ENCODE results near the gene KIAA0319L.

KIAA0319L gene

GRCh38 chr1:35536556-35537162 is 20.5 kb downstream of the KIAA0319L start:
- DNase-seq = no peak

- DNase-seq = no peak
Measured at GRCh38 chr1:35535243-35535642, 22.0 kb downstream of the KIAA0319L start.

- DNase-seq = no peak
Measured at GRCh38 chr1:35533586-35533985, 23.6 kb downstream of the KIAA0319L start.

GRCh38 chr1:35532497-35533223 is 24.5 kb downstream of the KIAA0319L start:
- no peak for DNase-seq

- no peak for DNase-seq
Measured at GRCh38 chr1:35531368-35531767, 25.8 kb downstream of the KIAA0319L start.

- no peak for DNase-seq
Measured at GRCh38 chr1:35530946-35531345, 26.3 kb downstream of the KIAA0319L start.

- DNase-seq = no peak
Measured at GRCh38 chr1:35530168-35530567, 27.0 kb downstream of the KIAA0319L start.

- DNase-seq = no peak
Measured at GRCh38 chr1:35524106-35524505, 33.1 kb downstream of the KIAA0319L start.

GRCh38 chr1:35519432-35519831 is 37.8 kb downstream of the KIAA0319L start:
- DNase-seq = no peak

- no peak for DNase-seq
Measured at GRCh38 chr1:35518183-35518582, 39.0 kb downstream of the KIAA0319L start.

GRCh38 chr1:35511305-35511704 is 45.9 kb downstream of the KIAA0319L start:
- no peak for DNase-seq

GRCh38 chr1:35509558-35509957 is 47.6 kb downstream of the KIAA0319L start:
- DNase-seq = no peak

- peak in 1 of 5 experiments; percentile 15 for DNase-seq
Measured at GRCh38 chr1:35507947-35508346, 49.3 kb downstream of the KIAA0319L start.

- peak in 2 of 5 experiments; percentile 3 to 85 for DNase-seq
Measured at GRCh38 chr1:35506960-35507912, 50.0 kb downstream of the KIAA0319L start.

GRCh38 chr1:35505911-35506798 is 51.0 kb downstream of the KIAA0319L start:
- DNase-seq = peak in 4 of 5 experiments; percentile 24 to 98 (median 58)

GRCh38 chr1:35502242-35502641 is 55.0 kb downstream of the KIAA0319L start:
- DNase-seq = no peak

- DNase-seq = no peak
Measured at GRCh38 chr1:35500439-35500838, 56.8 kb downstream of the KIAA0319L start.

GRCh38 chr1:35499652-35500176 is 57.5 kb downstream of the KIAA0319L start:
- peak in 3 of 5 experiments; percentile 36 to 93 (median 50) for DNase-seq

- no peak for DNase-seq
Measured at GRCh38 chr1:35499231-35499630, 58.0 kb downstream of the KIAA0319L start.

GRCh38 chr1:35497571-35497970 is 59.6 kb downstream of the KIAA0319L start:
- no peak for DNase-seq

- DNase-seq = no peak
Measured at GRCh38 chr1:35490250-35490649, 67.0 kb downstream of the KIAA0319L start.

- DNase-seq = no peak
Measured at GRCh38 chr1:35488336-35488735, 68.9 kb downstream of the KIAA0319L start.
